AML-193 (cell line): ENCODE measurements around the gene ABHD4.
A peak's percentile ranks its signal among the peaks of the same experiment; 100 is the strongest.
"Not testable (repeated sequence)": the region's sequence is repeated elsewhere in the genome, so short reads cannot be mapped to it uniquely, and the experiment has no call there.

Source experiments
- DNase-seq, 2 experiments: peaks; one replicate each; lab custom pipeline; 2025; lab: John Stamatoyannopoulos, UW

Gene ABHD4

GRCh38 chr14:22627506-22628263, 29.6 kb downstream of the ABHD4 start:
- no peak for DNase-seq

DNA sequence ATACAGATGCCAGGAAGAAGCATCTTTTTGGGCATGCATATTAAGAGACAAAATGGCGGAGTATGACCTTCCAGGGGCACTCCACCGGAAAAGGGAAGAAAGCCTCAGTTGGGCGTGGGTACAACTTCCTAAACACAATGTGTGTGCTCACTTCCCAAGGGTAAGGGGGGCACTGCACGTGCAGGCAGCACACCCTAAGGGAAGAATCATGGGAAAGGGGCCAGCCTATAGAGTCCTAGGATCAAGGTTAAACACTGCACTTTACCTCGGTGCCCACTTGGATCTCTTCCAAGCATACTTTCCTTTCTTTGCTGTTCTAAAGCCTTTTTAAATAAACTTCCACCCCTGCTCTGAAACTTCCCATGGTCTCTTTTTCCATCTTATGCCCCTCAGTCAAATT, 31.3 kb downstream of the ABHD4 start:
- no peak for DNase-seq

GRCh38 chr14:22630066-22630465, 32.0 kb downstream of the ABHD4 start:
- no peak for DNase-seq

DNA sequence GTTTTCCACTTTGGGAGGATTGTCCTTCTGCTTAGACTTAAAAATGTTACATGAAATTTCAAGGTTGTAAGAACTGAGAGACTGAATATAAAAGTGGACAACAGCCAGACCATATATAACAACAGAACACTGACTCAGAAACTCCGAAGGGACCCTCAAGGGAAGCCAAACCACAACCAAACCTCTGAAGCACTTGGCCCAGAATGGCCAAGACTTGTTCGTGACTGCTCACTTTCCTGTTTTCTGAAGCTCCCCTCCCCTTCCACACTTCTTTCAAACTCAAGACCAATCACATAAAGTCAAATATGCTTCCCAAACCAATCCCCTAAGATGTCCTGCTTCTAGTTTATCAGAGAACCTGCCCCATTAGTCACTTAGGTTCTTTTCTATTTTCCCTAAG, 32.4 kb downstream of the ABHD4 start:
- no peak for DNase-seq

GRCh38 chr14:22634233-22634900, 36.3 kb downstream of the ABHD4 start:
- DNase-seq, result no peak

- not testable (repeated sequence) for DNase-seq
Measured at GRCh38 chr14:22635980-22636379, 37.9 kb downstream of the ABHD4 start.

DNA sequence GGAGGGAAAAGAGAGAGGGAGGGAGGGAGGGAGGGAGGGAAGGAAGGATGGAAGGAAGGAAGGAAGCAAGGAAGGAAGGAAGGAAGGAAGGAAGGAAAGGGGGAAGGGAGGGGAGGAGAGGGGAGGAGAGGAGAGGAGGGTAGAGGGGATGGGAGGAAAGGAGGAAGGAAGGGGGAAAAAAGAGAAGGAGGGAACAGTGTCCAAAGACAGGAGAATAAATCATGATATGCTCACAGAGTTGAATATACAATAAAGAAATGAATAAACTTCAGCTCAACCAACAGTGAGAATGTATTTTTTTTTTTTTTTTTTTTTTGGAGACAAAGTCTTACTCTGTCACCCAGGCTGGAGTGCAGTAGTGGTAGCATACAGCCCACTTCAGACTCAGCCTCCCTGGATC, 42.1 kb downstream of the ABHD4 start:
- no peak for DNase-seq

- no peak for DNase-seq
Measured at GRCh38 chr14:22641846-22642245, 43.7 kb downstream of the ABHD4 start.

DNA sequence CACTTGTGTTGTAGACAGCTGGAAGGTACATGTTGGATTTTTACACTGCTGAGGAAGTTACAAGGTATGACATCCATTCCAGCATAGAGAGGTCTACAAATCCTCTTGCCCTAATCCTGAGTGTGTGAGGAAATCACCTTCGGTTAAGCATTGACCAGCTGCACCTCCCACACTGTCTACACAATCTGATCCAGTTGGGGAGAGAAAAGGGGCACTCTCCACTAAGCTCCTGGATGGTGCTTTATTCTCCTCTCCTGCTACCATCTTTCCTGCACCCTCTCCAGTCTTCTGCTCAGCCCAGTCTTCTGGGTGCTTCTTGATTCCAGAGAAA, 46.2 kb downstream of the ABHD4 start, which contains the start of gene OR6J1:
Gene OR6J1, minus strand, starts transcription at position 48 of the 331 bp plus-strand sequence. CDS start 9,541 bp downstream, outside the sequence.
- DNase-seq, result no peak

- DNase-seq, result peak; percentile 53 to 65
Measured at GRCh38 chr14:22646570-22647254, 48.6 kb downstream of the ABHD4 start.

- no peak for DNase-seq
Measured at GRCh38 chr14:22648506-22648905, 50.4 kb downstream of the ABHD4 start.

GRCh38 chr14:22650046-22650739, 52.1 kb downstream of the ABHD4 start:
- DNase-seq, result no peak

GRCh38 chr14:22650960-22651521, 52.9 kb downstream of the ABHD4 start:
- DNase-seq, result no peak

DNA sequence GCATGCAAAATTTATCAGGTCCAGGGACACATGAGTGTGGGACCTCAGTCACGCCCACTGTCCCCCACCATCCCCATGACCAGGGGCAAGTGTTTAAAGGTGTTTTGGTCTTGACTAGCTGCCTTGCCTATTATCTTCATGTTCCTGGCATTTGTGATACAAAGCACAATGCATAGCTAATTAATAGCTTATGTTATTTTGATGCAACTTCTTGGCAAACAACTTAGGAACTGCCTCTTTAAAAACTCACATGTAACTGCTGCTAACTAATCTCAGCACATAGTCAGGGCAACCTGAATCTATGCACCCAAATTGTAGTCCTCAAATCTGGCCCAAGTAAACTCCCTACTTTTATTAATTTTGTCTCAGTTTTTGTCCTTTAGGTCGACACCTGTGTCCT, 53.5 kb downstream of the ABHD4 start:
- no peak for DNase-seq

GRCh38 chr14:22653012-22653621, 55.0 kb downstream of the ABHD4 start:
- DNase-seq, result peak; percentile 59 to 63

DNA sequence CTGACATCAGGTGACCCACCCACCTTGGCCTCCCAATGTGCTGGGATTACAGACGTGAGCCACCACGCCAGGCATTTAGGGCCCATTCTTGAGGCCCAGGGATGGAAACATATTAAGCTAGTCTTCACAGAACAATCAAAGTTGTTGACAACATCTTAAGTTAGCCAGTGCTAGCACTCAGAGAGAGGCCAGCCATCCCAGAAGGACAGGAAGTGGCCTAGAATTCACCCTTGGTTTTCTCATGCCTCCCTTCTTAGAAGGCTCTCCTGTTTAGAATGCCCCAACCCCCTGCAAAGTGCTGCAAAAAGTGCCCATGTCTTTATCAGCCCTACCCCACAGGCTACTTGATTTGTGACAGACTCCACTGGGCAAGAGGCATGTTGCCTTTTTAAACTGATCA, 58.1 kb downstream of the ABHD4 start:
- no peak for DNase-seq

GRCh38 chr14:22656945-22657731, 59.0 kb downstream of the ABHD4 start:
- DNase-seq, result no peak

DNA sequence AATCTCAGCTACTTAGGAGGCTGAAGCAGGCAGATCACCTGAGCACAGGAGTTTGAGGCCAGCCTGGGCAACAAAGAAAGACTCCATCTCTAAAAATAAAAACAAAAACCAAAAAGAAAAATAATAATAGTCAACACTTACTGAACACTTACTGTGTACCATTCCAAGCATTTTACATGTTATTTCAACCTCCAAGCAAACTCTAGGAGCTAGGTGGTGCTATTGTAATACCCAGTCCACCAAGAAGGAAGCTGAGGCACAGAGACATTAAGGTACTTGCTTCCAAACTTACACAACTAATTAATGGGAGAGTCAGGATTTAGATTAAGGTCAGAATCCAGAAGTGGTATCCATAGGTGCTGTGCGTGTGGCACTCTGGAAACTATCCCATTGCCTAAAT, 59.8 kb downstream of the ABHD4 start:
- DNase-seq, result peak; percentile 19 to 35

- no peak for DNase-seq
Measured at GRCh38 chr14:22658946-22659345, 60.8 kb downstream of the ABHD4 start.

GRCh38 chr14:22660654-22661053, 62.6 kb downstream of the ABHD4 start:
- no peak for DNase-seq
